NCI-H774 (cell line): ENCODE data around the gene GBX1.

Source experiments
- DNase-seq: peaks from one replicate; lab custom pipeline; 2025; lab: John Stamatoyannopoulos, UW

Gene GBX1

DNA sequence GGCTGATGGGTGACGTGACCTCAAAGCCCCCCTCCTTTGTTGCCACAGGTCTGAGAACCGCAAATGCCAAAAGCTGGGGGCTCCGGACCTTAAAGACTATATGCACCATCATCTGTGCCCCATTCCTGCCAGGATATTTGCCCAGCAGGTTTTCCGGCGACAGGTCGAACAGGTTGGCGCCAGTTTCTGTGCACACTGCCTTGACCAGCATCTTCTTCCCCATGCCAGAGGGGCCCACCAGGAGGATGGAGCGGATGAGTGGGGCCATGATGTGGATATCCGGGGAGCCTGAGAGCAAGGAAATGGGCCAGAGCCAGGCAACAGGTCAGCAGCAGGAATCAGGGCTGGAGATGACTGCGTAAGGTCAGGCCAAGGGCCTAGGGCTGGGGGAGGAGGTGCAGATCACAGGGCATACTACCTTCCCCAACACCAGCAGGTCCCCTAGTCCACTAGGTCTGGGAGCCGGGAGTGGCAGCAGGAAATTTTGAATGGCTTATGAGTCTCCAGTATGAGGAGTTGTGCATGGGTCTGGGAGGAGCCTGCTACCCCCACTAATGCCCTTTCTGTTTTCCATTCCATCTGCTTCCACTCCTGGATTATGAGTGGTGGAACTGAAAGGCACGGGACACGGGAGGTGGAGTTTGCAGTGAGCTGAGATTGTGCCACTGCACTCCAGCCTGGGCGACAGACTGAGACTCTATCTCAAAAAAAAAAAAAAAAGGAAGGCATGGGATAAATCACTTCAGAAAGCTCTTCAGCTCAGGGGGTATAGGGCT, 25.9 kb upstream of the GBX1 start:
- no peak for DNase-seq

DNA sequence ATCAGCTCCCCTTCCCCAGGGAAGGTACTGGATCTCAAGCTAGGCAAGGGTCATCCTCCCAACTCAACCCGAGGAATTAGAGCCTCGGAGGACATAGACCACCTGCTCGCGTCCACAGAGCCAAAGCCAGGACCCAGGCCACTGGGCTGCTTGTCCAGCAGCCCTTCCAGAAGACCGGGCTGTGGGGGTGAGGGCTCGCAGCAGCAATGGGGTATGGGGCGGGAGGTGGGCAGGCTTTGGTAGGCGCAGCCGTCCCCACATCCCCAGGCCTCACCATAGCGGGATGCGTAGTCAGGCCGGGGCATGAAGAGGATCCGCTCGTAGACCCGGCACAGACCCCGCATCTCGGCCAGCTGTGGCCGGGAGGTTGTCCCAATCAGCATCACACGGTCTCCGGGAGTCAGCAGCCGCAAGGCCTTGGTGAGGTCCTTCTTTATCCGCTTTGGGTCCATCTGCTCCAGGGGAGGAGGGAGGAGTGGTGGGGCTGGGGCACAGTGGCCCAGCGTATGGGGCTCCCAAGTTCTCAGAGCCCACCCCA, 24.6 kb upstream of the GBX1 start:
- DNase-seq, result no peak

DNA sequence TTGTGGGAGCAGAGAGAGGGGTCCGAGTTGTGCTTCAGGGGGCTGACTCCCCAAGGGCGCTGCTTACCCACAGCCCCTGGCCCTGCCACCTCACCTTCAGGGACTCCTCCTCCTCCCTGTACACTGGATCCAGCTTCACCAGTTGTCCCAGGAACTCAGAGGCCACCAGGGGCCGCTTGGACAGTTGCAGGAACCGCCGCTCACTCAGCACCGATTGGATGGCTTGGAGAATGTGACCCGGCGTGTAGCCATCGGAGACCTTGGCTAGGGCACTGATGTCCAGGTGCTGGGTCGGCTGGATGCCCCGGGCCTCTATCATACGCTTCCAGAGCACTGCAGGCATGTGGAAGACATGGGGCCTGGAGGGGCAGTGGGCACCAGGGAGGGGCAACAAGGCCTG, 24.1 kb upstream of the GBX1 start:
- DNase-seq, result no peak

DNA sequence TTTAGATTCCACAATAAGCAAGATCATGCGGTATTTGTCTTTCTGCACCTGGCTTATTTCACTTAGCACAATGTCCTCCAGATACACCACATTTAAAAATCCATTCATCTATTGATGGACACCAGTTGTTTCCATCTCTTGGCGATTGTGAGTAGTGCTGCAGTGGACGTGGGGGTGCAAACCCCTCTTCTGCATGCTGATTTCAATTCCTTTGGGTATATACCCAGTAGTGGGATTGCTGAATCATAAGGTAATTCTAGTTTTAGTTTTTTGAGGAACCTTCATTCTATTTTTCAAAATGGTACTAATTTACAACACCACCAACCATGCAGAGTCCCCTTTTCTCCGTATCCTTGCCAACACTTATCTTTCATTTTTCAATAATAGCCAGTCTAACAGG, 21.5 kb upstream of the GBX1 start:
- no peak for DNase-seq

DNA sequence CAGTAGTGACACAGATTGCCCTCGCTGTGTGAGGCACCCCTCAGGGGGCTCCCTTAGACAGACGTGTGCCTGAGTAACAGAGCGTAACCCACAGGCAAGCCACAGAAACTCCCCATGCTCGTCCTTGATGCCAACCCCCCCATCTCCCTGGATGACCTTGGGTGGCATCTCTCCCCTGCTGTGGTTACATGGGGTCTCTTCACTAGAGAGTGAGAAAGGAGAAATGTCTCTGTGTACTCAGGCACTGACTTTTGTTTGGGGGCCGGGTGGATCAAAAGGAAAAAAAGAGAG, 20.7 kb upstream of the GBX1 start:
- no peak for DNase-seq

DNA sequence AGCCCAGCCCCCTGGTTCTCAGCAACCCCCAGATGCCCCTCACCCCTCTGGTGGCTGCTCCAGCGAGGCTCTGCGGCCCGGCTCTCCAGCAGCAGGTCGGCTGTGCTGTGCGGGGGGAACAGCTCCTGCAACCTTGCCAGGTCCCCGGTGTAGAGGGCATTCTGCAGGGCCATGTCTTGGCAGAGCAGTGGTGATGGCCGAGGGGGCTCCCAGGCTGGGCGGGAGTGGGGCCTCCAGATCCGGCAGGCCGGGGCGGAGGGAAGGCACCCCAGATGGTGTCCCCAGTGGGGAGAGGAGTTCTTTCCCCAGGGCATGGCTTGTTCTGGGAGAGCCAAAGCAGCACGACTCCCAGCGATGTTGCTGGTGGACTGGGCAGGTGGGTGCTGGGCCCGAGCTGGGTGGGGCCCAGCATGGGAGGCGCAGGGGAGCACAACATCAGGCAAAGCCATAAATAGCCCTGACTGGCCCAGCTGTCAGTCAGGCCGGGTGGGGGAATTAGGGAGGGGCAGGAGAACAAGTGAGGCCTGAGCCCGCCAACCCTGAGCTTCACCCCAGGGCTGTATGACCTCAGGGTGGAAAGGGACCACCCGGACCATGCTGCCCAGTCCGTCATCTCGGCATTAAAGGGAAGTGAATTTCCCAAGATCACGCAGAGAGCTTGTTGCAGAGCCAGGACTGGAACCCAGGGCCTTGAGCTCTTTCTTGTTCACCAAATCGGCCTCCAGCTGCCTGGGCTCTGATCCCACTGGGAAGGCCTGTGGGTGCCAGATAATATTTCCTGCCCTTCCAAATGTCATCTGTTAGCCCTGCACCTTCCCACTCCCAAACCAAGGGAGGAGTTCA, 20.1 kb upstream of the GBX1 start:
- DNase-seq, result no peak

DNA sequence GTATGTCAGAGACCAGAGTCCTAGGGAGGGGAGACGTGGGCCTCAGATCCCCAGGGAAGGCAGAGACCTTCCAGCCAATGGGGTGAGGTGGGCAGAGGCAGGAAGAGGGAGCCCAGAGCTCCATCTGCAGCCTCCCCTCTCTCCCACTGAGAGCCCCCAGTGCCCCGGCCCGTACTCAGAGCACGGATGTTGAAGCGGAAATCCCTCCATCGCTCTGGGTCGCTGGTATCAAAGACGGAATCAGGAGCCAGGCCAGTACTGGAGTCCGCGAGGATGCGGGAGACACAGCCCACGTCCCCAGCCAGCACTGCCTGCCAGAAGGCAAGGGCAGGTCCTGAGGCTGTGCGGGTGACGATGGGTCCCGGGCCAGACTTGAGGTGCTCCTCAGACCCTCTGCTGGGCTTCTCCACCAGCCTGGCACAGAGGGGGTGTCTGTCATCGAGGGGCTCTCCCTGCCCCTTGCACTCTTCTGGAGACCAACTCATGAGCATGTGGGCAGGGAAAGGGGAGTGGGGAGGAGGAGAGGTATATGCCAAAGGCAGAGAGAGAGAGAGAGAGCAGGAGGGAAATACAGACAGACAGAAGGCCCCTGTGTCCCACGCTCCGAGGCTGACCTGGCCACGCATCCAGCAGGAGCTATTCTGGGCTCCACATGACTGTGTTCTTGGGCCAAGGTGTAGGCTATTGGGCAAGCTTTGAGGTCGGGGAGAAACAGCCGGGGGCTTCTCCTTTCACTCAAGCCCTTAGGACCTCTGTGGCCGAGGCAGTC, 19.3 kb upstream of the GBX1 start, which contains the start of gene ASB10:
ASB10 (minus strand) TSS at position 611 of the 769 bp plus-strand sequence; CDS start at position 491, 120 bp downstream.
- no peak for DNase-seq

DNA sequence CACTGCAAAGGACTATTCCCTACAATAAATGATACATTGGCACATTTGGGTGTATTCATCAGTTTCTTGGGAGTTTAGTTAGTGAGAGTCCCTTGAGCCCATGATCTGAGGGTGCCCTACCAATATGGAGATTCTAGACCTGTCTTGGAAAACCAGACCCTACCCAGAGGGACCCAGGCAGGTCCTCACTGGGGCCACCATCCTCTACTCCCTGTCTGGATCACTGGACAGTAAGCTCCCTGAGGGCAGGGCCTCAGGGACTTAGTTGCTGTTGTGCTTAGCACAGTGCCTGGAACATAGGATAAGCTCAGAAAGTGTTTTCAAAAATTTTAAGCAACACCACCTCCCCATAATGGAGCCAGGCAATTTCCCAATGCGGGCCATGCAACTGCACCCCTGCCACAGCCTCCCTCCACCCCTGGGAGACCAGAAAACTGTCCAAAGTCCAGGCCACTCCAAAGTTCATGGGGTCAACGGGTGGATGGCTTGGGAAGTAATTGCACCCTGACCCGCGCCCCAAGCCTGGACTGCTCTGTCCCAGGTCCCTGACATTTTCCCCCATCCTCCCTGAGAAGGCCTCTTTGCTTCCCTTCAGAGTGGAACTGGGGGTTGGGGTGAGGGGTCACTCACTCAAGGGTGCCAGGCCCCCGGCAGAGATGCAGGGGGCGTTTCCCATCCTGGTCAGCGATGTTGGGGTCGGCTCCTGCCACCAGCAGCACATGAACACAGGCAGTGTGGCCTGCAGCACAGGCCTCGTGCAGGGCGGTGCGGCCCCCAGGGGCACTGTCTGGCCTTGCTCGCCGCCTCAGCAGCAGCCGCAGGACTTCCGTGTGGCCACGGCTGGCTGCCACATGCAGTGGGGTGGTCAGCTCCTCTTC, 18.5 kb upstream of the GBX1 start:
- no peak for DNase-seq

DNA sequence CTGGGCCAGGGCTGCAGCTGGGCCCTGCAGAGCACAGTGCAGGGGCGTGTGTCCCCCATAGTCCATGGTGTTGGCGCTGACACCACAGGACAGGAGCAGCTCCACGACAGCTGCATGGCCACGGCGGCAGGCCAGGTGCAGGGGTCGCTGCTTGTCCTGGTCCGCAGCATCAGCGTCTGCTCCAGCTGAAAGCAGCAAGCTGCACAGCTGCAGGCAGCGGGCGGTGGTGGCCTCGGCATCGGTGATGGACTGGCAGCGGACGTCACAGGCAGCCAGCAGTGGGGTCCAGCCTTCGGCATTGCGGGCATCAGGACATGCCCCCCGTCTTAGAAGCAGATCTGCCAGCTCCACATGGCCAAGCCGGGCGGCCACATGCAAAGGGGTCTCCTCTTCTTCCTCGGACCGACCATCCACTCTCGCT, 13.5 kb upstream of the GBX1 start:
- DNase-seq, result no peak

DNA sequence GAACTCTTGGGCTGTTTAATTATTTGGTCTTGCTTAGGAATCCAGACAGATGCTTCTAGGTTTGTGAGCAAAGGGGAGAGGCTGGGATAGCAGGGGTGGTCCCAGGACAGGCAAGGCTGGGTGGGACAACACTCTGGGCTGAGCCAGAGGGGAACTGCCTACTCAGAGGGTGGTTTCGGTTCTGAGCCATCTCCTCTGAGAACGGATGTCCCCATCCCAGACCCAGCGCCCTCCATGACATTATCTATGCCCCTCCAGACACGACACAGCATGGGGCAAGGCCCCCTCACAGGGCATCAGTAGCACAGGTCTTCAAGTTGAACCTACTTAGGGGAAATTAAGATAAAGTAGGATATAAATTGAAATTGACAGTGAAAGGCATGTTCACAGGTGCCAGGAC, 12.5 kb upstream of the GBX1 start:
- no peak for DNase-seq

DNA sequence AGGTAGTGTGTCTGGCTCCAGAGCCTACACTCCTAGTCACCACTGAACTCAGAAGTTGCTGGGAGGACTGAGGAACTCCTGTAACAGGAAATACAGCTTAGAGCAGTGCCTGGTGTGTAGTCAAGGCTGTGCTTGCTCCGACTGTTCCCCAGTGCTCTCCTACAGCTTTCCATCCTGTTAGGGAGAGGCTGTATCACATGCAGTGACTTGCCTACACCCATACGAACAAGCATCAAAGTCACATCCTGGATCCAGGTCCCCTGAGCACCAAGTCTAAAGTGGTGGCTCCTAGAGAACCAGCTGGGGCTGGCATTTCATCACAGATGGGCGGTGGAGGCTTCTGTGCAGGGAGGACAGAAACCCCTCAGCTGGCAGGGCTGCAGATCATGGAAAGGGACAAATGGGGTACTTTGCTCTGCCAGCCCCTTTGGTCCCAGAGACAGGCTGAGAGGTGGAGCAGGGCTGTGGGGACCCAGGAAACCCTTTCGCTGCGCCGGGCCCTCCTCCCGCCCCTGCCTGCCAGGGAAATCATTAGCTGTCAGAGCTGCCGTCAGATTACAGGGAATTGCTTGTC, 11.9 kb upstream of the GBX1 start:
- DNase-seq, result no peak

DNA sequence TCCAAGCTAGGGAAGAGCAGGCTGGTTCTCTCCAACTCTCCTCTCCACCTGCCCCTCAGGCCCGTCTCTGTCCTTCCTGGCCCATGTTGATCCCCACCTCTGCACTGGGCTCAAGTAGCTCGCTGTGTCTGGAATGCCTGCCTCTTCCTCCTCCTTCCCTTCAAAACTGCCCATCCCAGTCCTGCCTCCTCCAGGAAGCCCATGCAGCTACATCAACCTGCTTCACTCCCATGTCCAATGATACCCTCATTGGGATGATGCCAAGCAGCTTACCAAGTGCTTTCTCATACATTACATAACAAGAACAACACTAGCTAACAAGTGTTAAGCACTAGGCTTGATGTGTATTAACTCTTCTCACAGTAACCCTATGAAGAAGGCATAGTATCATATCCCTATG, 11.3 kb upstream of the GBX1 start:
- DNase-seq, result no peak

DNA sequence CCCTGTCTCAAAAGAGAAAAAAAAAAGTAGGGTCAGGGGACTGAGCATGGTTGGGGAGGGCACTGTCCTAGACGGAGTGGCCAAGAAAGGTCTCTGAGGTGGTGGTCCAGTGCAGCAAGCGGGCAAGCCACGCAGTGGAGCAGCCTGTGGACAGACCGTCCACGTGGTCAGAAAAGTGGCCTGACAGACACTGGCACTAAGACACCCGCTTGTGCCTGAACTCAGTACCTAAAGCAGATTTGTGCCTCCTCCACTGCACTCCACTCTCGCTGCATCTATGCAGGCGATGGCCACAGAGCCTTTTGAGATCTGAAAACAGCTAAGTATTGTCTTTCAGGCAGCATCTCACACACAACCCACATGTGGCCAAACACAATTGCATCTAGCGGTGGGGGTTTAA, 10.7 kb upstream of the GBX1 start:
- no peak for DNase-seq

DNA sequence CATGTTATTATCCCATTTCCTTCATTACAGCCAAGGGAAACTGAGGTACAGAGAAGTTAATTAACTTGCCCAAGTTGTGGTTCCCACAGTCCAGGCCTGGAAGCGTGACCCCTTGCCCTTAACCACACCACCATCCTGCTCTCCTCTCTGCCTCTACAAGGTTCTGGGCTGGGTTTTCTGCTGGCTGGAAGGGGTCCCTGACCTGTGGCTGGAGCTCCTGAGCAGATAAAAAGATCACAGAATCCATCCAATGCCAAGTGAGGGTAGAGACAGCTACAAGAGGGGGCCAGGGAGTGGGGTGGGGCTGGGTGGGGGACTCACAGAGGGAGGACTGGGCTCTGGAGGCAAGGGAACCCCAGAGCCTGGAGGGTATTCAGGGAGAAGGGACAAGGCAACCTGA, 9.8 kb upstream of the GBX1 start:
- DNase-seq, result no peak

DNA sequence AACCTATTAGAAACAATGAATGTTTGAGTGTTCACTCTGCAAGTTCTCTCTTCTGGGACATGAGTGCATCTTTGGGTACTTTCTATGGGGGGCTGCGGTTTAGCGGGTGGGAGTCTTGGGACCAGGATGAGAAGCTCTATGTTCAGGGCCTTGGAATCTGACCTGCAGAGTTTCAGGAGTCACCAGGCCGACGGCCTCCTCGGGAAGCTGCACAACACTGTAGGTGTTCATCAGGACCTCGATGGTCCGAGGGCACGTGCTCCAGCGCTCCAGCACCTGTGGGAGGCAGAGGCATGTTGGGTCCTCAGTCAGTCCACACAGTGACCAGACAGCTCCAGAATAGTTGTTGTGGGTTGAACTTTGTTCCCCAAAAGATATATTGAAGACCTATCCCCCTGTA, 8.9 kb upstream of the GBX1 start:
- no peak for DNase-seq

DNA sequence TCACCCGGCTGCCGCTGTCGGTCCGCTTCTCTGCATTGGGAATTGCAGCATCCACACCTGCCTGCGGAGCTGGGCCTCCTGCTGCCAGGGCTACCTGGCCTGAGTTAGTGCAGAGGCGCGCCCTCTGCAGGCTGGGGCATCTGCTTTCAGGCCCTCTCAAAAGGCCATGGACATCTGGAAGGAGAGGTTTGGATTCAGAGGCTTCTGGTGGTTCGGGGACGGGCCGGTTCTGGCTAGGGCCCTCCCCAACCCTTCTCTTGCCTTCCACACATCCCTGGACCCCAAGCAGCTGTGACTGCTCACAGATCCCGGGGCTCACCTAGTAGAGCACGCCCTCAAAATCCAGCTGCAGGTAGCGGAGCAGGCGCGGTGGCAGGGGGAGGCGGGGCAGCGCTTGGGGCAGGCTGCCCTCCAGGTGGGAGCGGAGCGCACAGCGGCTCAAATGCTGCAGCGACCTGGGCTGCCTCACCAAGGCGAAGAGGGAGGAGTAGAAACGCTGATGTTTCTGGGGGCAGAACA, 8.4 kb upstream of the GBX1 start:
- DNase-seq, result no peak

DNA sequence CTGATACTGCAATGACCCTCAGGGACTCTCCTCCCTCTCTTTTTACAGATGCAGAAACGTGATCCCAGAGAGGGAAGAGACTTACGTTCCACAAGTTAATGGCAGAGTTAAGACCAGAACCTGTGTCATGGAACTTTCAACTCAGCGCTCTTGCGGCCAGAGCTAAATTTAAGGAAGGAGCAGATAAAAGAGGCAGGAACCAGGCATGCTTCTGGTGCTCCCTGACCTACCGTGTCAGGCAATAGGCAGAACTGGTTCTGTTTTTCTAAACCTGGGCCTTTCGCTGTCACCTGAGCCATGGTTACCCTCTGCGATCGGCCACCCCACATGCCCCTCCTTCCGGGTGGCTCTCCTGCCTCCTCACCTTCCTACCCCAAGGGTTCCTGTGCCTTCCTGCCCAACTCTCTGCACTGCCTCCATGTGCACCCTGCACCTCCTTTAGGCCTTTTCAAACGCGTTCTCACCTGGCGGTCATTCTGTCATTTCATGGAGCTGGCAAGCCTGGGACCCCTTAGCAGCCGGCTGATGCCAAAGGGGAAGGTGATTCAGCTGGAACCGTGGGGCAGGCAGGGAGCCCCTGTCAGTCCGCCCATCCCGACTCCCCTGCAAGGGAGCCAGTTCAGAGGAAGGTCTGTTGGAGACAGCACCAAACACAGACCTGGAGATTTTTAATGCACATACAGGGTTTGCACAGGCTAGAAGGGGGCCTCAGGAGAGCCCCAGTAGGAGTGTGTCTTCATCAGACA, 7.7 kb upstream of the GBX1 start:
- no peak for DNase-seq

DNA sequence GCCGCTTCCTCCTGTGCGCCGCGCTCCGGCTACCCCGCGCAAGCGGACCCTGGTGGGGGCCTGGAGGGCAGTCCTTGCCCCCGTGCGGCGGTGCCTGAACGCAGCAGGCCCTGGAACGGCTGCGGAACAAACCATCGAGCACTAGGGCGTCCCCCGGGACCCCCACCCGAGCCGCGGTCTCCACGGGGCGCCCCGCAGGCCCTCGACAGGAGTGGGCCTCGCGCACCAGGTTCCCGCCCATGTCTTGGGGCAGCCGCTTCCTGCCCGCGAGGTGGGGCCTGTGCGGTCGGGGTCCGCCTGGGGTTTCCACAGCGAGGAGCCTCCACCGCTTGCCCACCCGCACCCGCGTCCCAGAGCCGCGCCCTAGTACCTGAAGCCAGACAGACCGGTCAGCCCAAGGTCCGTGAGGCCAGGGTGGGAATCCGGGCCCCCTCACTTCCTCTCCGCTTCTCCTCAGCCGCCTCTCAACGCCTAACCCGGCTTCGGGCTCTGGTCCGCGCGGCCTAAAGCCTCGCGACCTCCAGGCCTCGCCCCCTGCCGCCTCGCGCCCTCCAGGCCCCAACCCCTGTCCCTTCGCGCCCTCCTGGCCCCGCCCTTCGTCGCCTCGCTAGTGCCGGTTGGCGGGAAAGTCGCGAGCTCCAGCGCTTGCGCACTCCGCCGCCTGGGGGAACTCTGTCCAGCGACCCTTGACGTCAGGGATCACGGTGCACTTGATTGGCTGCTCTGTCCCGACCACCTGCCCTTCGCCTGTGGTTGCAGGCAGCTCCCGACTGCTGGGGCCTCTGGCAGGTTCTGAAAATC, 7.0 kb upstream of the GBX1 start:
- DNase-seq, result no peak
